Measurements from ENCODE around the gene CLDN22. TPM values are rescaled to one million over a fixed set of nuclear protein-coding genes. Genes with fewer than 3 reads are reported as not detected.

CLDN22 gene
- total and polyA plus RNA-seq, 2 of the 8 experiments (the other 6 are each of a cell fraction or from before 2014, with no cell fraction given) = not detected

GRCh38 chr4:183299464-183299863, 20.6 kb downstream of the CLDN22 start:
- H3K4ac ChIP-seq (replicated peaks; ENCODE audit: insufficient read length, low read depth, low read length) = no peak overlapping the region
- no peak overlapping the region for H3K27ac ChIP-seq (ENCODE audit: low read depth, low read length)
- no peak for DNase-seq (ENCODE audit: low read depth in 1 of 2, low spot score in 2 of 2)
- no peak overlapping the region for H3K56ac ChIP-seq (replicated peaks; ENCODE audit: insufficient read length, low read depth, low read length)
- H2BK5ac ChIP-seq (ENCODE audit: low read depth, low read length) = no peak overlapping the region; the same call in 1 of the 2 replicates
- no peak overlapping the region for H3K4me3 ChIP-seq (ENCODE audit: extremely low read depth in 1 of 4, insufficient read depth in 2 of 4, low read depth in 3 of 4, low read length in 4 of 4)
- no peak for FAIRE-seq
- no peak overlapping the region for H2BK12ac ChIP-seq (ENCODE audit: low read depth, low read length)
- H3K36me3 ChIP-seq (ENCODE audit: control insufficient read depth in 2 of 4, insufficient read depth in 4 of 4, low read length in 3 of 4) = peaks cover 3 to 36% (median 23%) of the 10 kb centered on the region in 4 experiments; a peak in 7 of 8 replicates
- H2AK5ac ChIP-seq (ENCODE audit: low read depth, low read length) = no peak overlapping the region
- no peak overlapping the region for H2BK120ac ChIP-seq (replicated peaks; ENCODE audit: low read depth, low read length)
- no peak overlapping the region for H4K5ac ChIP-seq (ENCODE audit: insufficient read length, low read depth, low read length)
- no peak overlapping the region for H4K8ac ChIP-seq (ENCODE audit: extremely low read depth, insufficient read depth, low read length)
- H3K79me1 ChIP-seq (ENCODE audit: low read depth, low read length) = no peaks in the 10 kb centered on the region
- H3K23ac ChIP-seq (ENCODE audit: insufficient read length) = no peak overlapping the region
- 97% methylated on average over 2 of the region's 2 CpGs; no CpG with 5 or more reads in 1 of the 2 experiments for WGBS, 2 experiments (ENCODE audit: extremely low coverage in 1 of 2, insufficient coverage in 1 of 2, insufficient read length in 1 of 2, insufficient replicate concordance in 2 of 2, low coverage in 1 of 2, low lambda C conversion rate in 2 of 2, missing lambda C conversion rate in 1 of 2)
- H4K20me1 ChIP-seq (replicated peaks in 1 of 2; ENCODE audit: control insufficient read depth in 1 of 2, insufficient read depth in 2 of 2, low read length in 2 of 2) = no peaks in the 10 kb centered on the region
- ChIA-PET CTCF (ENCODE audit: partially characterized antibody) (no interaction called here), POLR2A (ENCODE audit: partially characterized antibody) (no interaction called here)
- H3K9ac ChIP-seq (replicated peaks in 1 of 4; ENCODE audit: extremely low read depth in 1 of 4, low read depth in 3 of 4, low read length in 3 of 4) = no peak overlapping the region
- H2BK20ac ChIP-seq (ENCODE audit: low read length) = no peak overlapping the region
- H3K23me2 ChIP-seq (ENCODE audit: low read depth, low read length) = no peaks in the 10 kb centered on the region
- no peak overlapping the region for H3K4me2 ChIP-seq (ENCODE audit: insufficient read depth in 1 of 2, low read depth in 2 of 2, low read length in 2 of 2)
- H3K18ac ChIP-seq (ENCODE audit: extremely low read depth, low read length) = no peak overlapping the region
- H3K27me3 ChIP-seq (replicated peaks in 1 of 4; ENCODE audit: control insufficient read depth in 3 of 4, extremely low read depth in 1 of 4, insufficient read depth in 3 of 4, low read length in 3 of 4) = no peaks in the 10 kb centered on the region
- H3K79me2 ChIP-seq (ENCODE audit: control insufficient read depth in 1 of 2, insufficient read depth in 2 of 2, low read length in 2 of 2) = no peaks in the 10 kb centered on the region
- H2AFZ ChIP-seq (ENCODE audit: low read length) = no peak overlapping the region
- H3K4me1 ChIP-seq (replicated peaks in 1 of 4; ENCODE audit: control insufficient read depth in 3 of 4, insufficient read depth in 4 of 4, low read length in 3 of 4) = no peaks in the 10 kb centered on the region
- no peak overlapping the region for H3K14ac ChIP-seq (ENCODE audit: insufficient read length)
- no peaks in the 10 kb centered on the region for H3K9me3 ChIP-seq (ENCODE audit: insufficient read depth in 2 of 2, low read depth in 1 of 2, low read length in 1 of 2)
- H4K91ac ChIP-seq (replicated peaks; ENCODE audit: insufficient read length, low read length) = no peak overlapping the region
- H2BK15ac ChIP-seq (ENCODE audit: low read length) = no peak overlapping the region
- no peak for TF ChIP-seq RXRA (IDR thresholded peaks at IDR 0.05; ENCODE audit: insufficient read depth, low read depth, low read length)

Data from H1 (cell line).